OCI-LY7 (cell line): Measurements from ENCODE around the gene FAM174C.

Experiments used
- EZH2phosphoT487 ChIP-seq: fragments of 200-600 bp; sonication (generic); IDR thresholded peaks from 2 replicates; pipeline ENCODE4 v1.6.1; 2018; ENCODE audit warnings: low read depth, borderline replicate concordance, mild to moderate bottlenecking, mixed run types, antibody characterized with exemption, low read length, moderate library complexity, mixed read lengths
- TF ChIP-seq, protein P1 (sequence below): fragments of 200-600 bp; sonication (generic); conservative IDR thresholded peaks from 2 replicates; pipeline ENCODE4 v1.5.1; 2014; ENCODE audit warnings: mild to moderate bottlenecking, antibody characterized with exemption, low read length, moderate library complexity, mixed read lengths

DNA sequence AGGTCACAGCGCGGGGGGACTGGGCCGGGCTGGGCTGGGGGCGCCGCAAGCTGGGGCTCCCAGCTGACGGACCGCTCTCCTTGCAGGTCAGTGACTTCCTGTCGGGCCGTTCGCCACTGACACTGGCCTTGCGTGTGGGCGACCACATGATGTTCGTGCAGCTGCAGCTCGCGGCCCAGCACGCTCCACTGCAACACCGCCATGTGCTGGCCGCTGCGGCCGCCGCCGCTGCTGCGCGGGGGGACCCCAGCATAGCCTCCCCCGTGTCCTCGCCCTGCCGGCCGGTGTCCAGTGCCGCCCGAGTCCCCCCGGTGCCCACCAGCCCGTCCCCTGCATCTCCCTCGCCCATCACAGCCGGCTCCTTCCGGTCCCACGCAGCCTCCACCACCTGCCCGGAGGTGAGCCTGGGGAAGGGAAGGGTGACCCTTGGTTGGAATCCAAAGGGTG, 21.2 kb upstream of the FAM174C start:
- TF ChIP-seq, protein P1, sequence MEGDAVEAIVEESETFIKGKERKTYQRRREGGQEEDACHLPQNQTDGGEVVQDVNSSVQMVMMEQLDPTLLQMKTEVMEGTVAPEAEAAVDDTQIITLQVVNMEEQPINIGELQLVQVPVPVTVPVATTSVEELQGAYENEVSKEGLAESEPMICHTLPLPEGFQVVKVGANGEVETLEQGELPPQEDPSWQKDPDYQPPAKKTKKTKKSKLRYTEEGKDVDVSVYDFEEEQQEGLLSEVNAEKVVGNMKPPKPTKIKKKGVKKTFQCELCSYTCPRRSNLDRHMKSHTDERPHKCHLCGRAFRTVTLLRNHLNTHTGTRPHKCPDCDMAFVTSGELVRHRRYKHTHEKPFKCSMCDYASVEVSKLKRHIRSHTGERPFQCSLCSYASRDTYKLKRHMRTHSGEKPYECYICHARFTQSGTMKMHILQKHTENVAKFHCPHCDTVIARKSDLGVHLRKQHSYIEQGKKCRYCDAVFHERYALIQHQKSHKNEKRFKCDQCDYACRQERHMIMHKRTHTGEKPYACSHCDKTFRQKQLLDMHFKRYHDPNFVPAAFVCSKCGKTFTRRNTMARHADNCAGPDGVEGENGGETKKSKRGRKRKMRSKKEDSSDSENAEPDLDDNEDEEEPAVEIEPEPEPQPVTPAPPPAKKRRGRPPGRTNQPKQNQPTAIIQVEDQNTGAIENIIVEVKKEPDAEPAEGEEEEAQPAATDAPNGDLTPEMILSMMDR: no peak
- TF ChIP-seq EZH2phosphoT487: no peak
